H7 (cell line): ENCODE data around the gene SSUH2. TPM values are rescaled to one million over a fixed set of nuclear protein-coding genes. Genes with fewer than 3 reads are reported as not detected.
"Not testable (repeated sequence)": the region's sequence is repeated elsewhere in the genome, so short reads cannot be mapped to it uniquely, and the experiment has no call there.

Experiments
- DNase-seq: peaks from one replicate; pipeline ENCODE4 v3.0.0; 2012
- H3K27me3 ChIP-seq: 2 replicates; pipeline ENCODE4 v1.6.0; 2011; ENCODE audit warnings: mild to moderate bottlenecking, low read length; ENCODE audit not compliant: control insufficient read depth, insufficient read depth
- H3K36me3 ChIP-seq: replicated peaks from 2 replicates; pipeline ENCODE4 v1.5.1; 2011; ENCODE audit warnings: low read length; ENCODE audit not compliant: control insufficient read depth, insufficient read depth
- H3K4me3 ChIP-seq: 2 replicates; pipeline ENCODE4 v1.5.1; 2011; ENCODE audit warnings: low read depth, mild to moderate bottlenecking, control low read depth, low read length, moderate library complexity; ENCODE audit not compliant: insufficient read depth
- total RNA-seq: library from RNA; depleted of rRNA; stranded (reverse); fragments of >200 nt; shearing (Covaris generic); gene quantifications from 2 replicates; pipeline ENCODE4 v1.2.3, GENCODE V29; 2014; rRNA removed

SSUH2 gene
- total RNA-seq: 0.42 TPM in 1 of 2 replicates, not detected in the other

- H3K36me3 ChIP-seq: no peaks in the 10 kb centered on the region
- H3K27me3 ChIP-seq: no peaks in the 10 kb centered on the region; the same call in 1 of the 2 replicates
- no peak for DNase-seq
- no peak within 1 kb of the TSS for H3K4me3 ChIP-seq
Measured at GRCh38 chr3:8644748-8645390, at the start of gene SSUH2. Gene SSUH2 (minus strand): TSS chr3:8644798. CDS start chr3:8644758, 40 bp downstream.

- DNase-seq, H3K27me3 ChIP-seq, H3K36me3 ChIP-seq, H3K4me3 ChIP-seq: not testable (repeated sequence)
Measured at GRCh38 chr3:8691295-8691694, 46.7 kb upstream of the SSUH2 start.

GRCh38 chr3:8684992-8685391 lies 40.4 kb upstream of the SSUH2 start:
- DNase-seq, H3K36me3 ChIP-seq, H3K4me3 ChIP-seq, H3K27me3 ChIP-seq: not testable (repeated sequence)

GRCh38 chr3:8682850-8683574 lies 38.4 kb upstream of the SSUH2 start:
- DNase-seq, H3K36me3 ChIP-seq, H3K27me3 ChIP-seq, H3K4me3 ChIP-seq: not testable (repeated sequence)

- not testable (repeated sequence) for H3K27me3 ChIP-seq, H3K36me3 ChIP-seq, H3K4me3 ChIP-seq, DNase-seq
Measured at GRCh38 chr3:8681881-8682538, 37.4 kb upstream of the SSUH2 start.

- Histone ChIP-seq H3K36me3 (no peaks in the 10 kb centered on the region), H3K4me3 (no peak overlapping the region), H3K27me3 (peaks cover 6% of the 10 kb centered on the region)
- DNase-seq: peak; percentile 46
Measured at GRCh38 chr3:8681349-8681748, 36.8 kb upstream of the SSUH2 start.

- H3K36me3 ChIP-seq, DNase-seq, H3K27me3 ChIP-seq: not testable (repeated sequence)
- peak overlapping the region; percentile 44 for H3K4me3 ChIP-seq
Measured at GRCh38 chr3:8679817-8680553, 35.4 kb upstream of the SSUH2 start.

- Histone ChIP-seq H3K27me3 (peaks cover 6% of the 10 kb centered on the region), H3K4me3 (peak overlapping the region; percentile 44), H3K36me3 (no peaks in the 10 kb centered on the region)
- DNase-seq: peak; percentile 76
Measured at GRCh38 chr3:8678751-8679150, 34.2 kb upstream of the SSUH2 start.

- H3K36me3 ChIP-seq, H3K27me3 ChIP-seq, DNase-seq, H3K4me3 ChIP-seq: not testable (repeated sequence)
Measured at GRCh38 chr3:8677258-8677657, 32.7 kb upstream of the SSUH2 start.

- H3K36me3 ChIP-seq, H3K27me3 ChIP-seq, DNase-seq, H3K4me3 ChIP-seq: not testable (repeated sequence)
Measured at GRCh38 chr3:8675591-8675990, 31.0 kb upstream of the SSUH2 start.

GRCh38 chr3:8673083-8673737 lies 28.6 kb upstream of the SSUH2 start:
- H3K27me3 ChIP-seq: no peaks in the 10 kb centered on the region; the same call in 1 of the 2 replicates
- DNase-seq: peak; percentile 2

GRCh38 chr3:8669019-8669418 lies 24.4 kb upstream of the SSUH2 start:
- Histone ChIP-seq H3K27me3 (no peaks in the 10 kb centered on the region; the same call in 1 of the 2 replicates), H3K36me3 (no peaks in the 10 kb centered on the region)
- no peak for DNase-seq

More at GRCh38 chr3:8673083-8673737, 28.6 kb upstream of the SSUH2 start:
- Histone ChIP-seq H3K36me3 (no peaks in the 10 kb centered on the region), H3K4me3 (no peak overlapping the region)

GRCh38 chr3:8668216-8668615 lies 23.6 kb upstream of the SSUH2 start:
- H3K36me3 ChIP-seq: no peaks in the 10 kb centered on the region
- DNase-seq: no peak
- no peak overlapping the region for H3K4me3 ChIP-seq
- H3K27me3 ChIP-seq: no peaks in the 10 kb centered on the region; the same call in 1 of the 2 replicates

More at GRCh38 chr3:8669019-8669418, 24.4 kb upstream of the SSUH2 start:
- H3K4me3 ChIP-seq: no peak overlapping the region
